Parathyroid adenoma (tissue), 2 donors: ENCODE results near the gene FIS1.
A peak's percentile ranks its signal among the peaks of the same experiment; 100 is the strongest.
"Not testable (repeated sequence)": the region's sequence is repeated elsewhere in the genome, so short reads cannot be mapped to it uniquely, and the experiment has no call there.

ENCODE experiments used
- H2AFZ ChIP-seq: fragments of 300-600 bp; sonication (generic); one replicate; pipeline ENCODE4 v1.7.0; 2017; ENCODE audit warnings: antibody characterized with exemption, mild to moderate bottlenecking
- H3K27ac ChIP-seq: fragments of 300-600 bp; sonication (generic); one replicate; pipeline ENCODE4 v1.7.0; 2017
- H3K27me3 ChIP-seq: fragments of 300-600 bp; sonication (generic); one replicate; pipeline ENCODE4 v1.7.0; 2017; ENCODE audit warnings: low read length; ENCODE audit not compliant: control insufficient read depth, insufficient read depth
- H3K36me3 ChIP-seq: fragments of 300-600 bp; sonication (generic); one replicate; pipeline ENCODE4 v1.7.0; 2017; ENCODE audit warnings: low read length; ENCODE audit not compliant: control insufficient read depth, insufficient read depth
- H3K4me1 ChIP-seq: fragments of 300-600 bp; sonication (generic); one replicate; pipeline ENCODE4 v1.7.0; 2017; ENCODE audit warnings: control low read depth
- H3K4me2 ChIP-seq: fragments of 300-600 bp; sonication (generic); one replicate; pipeline ENCODE4 v1.7.0; 2017; ENCODE audit warnings: low read length
- H3K4me3 ChIP-seq: fragments of 300-600 bp; sonication (generic); one replicate; pipeline ENCODE4 v1.7.0; 2017; ENCODE audit warnings: low read depth, low read length
- H3K79me2 ChIP-seq: fragments of 300-600 bp; sonication (generic); one replicate; pipeline ENCODE4 v1.7.0; 2017; ENCODE audit warnings: control low read depth
- H3K9ac ChIP-seq: fragments of 300-600 bp; sonication (generic); one replicate; pipeline ENCODE4 v1.7.0; 2017; ENCODE audit warnings: mild to moderate bottlenecking
- H3K9me3 ChIP-seq: fragments of 300-600 bp; sonication (generic); one replicate; pipeline ENCODE4 v1.7.0; 2017; ENCODE audit warnings: low read length; ENCODE audit not compliant: control insufficient read depth
- TF ChIP-seq, protein P1 (sequence below): fragments of 300-600 bp; sonication (generic); IDR thresholded peaks from one replicate; pipeline ENCODE4 v1.7.0; 2017; ENCODE audit warnings: antibody characterized with exemption, mild to moderate bottlenecking
- donor health status: primary hyperparathyroidism.

Gene FIS1

GRCh38 chr7:101265622-101266516, 21.0 kb upstream of the FIS1 start:
- no peaks in the 10 kb centered on the region for H3K79me2 ChIP-seq
- no peak overlapping the region for H2AFZ ChIP-seq
- H3K4me2 ChIP-seq: no peak overlapping the region
- no peaks in the 10 kb centered on the region for H3K9me3 ChIP-seq
- no peaks in the 10 kb centered on the region for H3K27me3 ChIP-seq
- TF ChIP-seq, protein P1, sequence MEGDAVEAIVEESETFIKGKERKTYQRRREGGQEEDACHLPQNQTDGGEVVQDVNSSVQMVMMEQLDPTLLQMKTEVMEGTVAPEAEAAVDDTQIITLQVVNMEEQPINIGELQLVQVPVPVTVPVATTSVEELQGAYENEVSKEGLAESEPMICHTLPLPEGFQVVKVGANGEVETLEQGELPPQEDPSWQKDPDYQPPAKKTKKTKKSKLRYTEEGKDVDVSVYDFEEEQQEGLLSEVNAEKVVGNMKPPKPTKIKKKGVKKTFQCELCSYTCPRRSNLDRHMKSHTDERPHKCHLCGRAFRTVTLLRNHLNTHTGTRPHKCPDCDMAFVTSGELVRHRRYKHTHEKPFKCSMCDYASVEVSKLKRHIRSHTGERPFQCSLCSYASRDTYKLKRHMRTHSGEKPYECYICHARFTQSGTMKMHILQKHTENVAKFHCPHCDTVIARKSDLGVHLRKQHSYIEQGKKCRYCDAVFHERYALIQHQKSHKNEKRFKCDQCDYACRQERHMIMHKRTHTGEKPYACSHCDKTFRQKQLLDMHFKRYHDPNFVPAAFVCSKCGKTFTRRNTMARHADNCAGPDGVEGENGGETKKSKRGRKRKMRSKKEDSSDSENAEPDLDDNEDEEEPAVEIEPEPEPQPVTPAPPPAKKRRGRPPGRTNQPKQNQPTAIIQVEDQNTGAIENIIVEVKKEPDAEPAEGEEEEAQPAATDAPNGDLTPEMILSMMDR: no peak
- no peak overlapping the region for H3K9ac ChIP-seq
- H3K4me3 ChIP-seq: no peak overlapping the region
- no peaks in the 10 kb centered on the region for H3K4me1 ChIP-seq
- H3K36me3 ChIP-seq: no peaks in the 10 kb centered on the region
- H3K27ac ChIP-seq: no peak overlapping the region

DNA sequence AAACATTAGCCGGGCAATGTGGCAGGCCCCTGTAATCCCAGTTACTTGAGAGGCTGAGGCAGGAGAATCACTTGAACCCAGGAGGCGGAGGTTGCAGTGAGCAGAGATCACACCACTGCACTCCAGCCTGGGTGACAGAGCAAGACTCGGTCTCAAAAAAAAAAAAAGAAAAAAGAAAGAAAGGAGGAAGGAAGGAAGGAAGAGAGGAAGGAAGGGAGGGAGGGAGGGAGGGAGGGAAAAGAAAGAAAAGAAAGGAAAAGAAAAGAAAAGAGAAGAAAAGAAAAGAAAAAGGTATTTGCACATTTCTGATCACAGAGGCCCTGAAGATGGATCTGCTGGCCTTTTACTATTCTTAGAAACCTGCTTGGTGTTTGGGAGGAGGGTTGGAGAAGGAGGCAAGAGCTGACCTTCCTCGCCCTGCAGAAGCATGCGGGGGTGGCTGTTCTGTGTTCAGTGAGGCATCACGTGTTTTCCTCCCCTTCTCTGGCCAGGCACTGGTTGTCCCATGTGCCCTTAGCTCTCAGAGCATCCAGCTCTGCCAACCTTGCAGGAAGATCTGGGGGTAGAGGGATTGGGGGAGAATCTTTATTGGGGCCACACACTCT, 19.3 kb upstream of the FIS1 start:
- not testable (repeated sequence) for H3K36me3 ChIP-seq, H3K4me3 ChIP-seq, H3K79me2 ChIP-seq, H3K9me3 ChIP-seq, H3K4me1 ChIP-seq, H3K27me3 ChIP-seq, H3K9ac ChIP-seq, H3K27ac ChIP-seq, H3K4me2 ChIP-seq
- H2AFZ ChIP-seq: peak overlapping the region; percentile 40

GRCh38 chr7:101258243-101258731, 13.4 kb upstream of the FIS1 start:
- Histone ChIP-seq H3K79me2 (no peaks in the 10 kb centered on the region), H3K9ac (no peak overlapping the region), H3K4me2 (no peak overlapping the region), H3K27ac (no peak overlapping the region), H3K4me3 (no peak overlapping the region), H3K27me3 (no peaks in the 10 kb centered on the region), H2AFZ (no peak overlapping the region), H3K9me3 (no peaks in the 10 kb centered on the region), H3K4me1 (no peaks in the 10 kb centered on the region), H3K36me3 (no peaks in the 10 kb centered on the region)
- TF ChIP-seq, protein P1: no peak

DNA sequence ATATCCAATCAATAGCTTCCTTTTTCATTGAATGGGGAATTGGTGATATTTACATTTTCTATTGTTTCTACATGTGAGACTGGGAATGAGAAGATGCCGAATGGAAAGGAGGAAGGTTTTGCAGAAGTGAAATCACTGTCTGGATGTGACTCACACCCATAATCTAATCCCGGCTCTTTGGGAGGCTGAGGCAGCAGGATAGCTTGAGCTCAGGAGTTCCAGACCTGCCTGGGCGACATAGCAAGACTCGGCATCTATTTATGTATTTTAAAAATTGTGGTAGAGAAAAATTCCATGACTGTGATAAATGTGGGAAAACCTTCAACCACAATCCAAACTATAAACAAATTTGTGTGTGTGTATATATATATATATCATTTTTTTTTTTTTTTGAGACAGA, 10.9 kb upstream of the FIS1 start:
- Histone ChIP-seq H3K27me3 (no peaks in the 10 kb centered on the region), H2AFZ (no peak overlapping the region)

GRCh38 chr7:101253199-101253598, 8.3 kb upstream of the FIS1 start:
- H3K4me1 ChIP-seq, H3K9me3 ChIP-seq, H3K27me3 ChIP-seq, H3K4me3 ChIP-seq, H3K27ac ChIP-seq, H3K4me2 ChIP-seq, H3K36me3 ChIP-seq, H3K9ac ChIP-seq: not testable (repeated sequence)
- H2AFZ ChIP-seq: peak overlapping the region; percentile 92
- H3K79me2 ChIP-seq: peaks cover 15% of the 10 kb centered on the region

More for the DNA sequence above, 10.9 kb upstream of the FIS1 start:
- TF ChIP-seq, protein P1: no peak
- Histone ChIP-seq H3K27ac (no peak overlapping the region), H3K9ac (no peak overlapping the region), H3K4me1 (peaks cover 6% of the 10 kb centered on the region), H3K4me3 (no peak overlapping the region), H3K79me2 (peaks cover 5% of the 10 kb centered on the region), H3K9me3 (no peaks in the 10 kb centered on the region), H3K4me2 (no peak overlapping the region), H3K36me3 (no peaks in the 10 kb centered on the region)
